ENCODE results near the gene SORBS1. TPM values are rescaled to one million over a fixed set of nuclear protein-coding genes. Genes with fewer than 3 reads are reported as not detected.
A peak's percentile ranks its signal among the peaks of the same experiment; 100 is the strongest.

Gene SORBS1
- total and polyA plus RNA-seq, 2 experiments from 2014 or later: 17.0 to 40.2 TPM

DNA sequence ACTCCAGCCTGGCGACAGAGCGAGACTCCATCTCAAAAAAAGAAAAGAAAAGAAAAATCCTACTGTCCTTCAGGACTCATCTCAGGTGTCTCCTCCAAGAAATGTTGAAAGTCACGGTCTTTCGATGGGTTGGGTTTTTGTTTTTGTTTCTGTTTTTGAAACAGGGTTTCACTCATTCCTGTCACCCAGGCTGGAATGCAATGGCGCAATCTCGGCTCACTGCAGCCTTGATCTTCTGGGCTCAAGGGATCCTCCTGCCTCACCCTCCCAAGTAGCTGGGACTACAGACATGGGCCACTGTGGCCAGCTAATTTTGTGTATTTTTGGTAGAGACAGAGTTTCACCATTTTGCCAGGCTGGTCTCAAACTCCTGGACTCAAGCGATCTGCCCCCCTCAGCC is 3.1 kb upstream of the SORBS1 start:
- no peaks in the 10 kb centered on the region for H4K20me1 ChIP-seq (ENCODE audit: insufficient read depth, poor library complexity, severe bottlenecking)
- H3K79me2 ChIP-seq: peaks cover 16% of the 10 kb centered on the region
- no peak overlapping the region for H3K27ac ChIP-seq
- H3K4me2 ChIP-seq: no peak overlapping the region
- H3K9me2 ChIP-seq (replicated peaks; ENCODE audit: insufficient read depth): no peaks in the 10 kb centered on the region
- WGBS (ENCODE audit: low lambda C conversion rate, missing lambda C conversion rate): 91% methylated on average over 7 of the region's 7 CpGs
- H3K36me3 ChIP-seq (replicated peaks; ENCODE audit: insufficient read depth, low read depth): no peaks in the 10 kb centered on the region
- H3K4me3 ChIP-seq: no peak overlapping the region
- TF ChIP-seq, protein P1, sequence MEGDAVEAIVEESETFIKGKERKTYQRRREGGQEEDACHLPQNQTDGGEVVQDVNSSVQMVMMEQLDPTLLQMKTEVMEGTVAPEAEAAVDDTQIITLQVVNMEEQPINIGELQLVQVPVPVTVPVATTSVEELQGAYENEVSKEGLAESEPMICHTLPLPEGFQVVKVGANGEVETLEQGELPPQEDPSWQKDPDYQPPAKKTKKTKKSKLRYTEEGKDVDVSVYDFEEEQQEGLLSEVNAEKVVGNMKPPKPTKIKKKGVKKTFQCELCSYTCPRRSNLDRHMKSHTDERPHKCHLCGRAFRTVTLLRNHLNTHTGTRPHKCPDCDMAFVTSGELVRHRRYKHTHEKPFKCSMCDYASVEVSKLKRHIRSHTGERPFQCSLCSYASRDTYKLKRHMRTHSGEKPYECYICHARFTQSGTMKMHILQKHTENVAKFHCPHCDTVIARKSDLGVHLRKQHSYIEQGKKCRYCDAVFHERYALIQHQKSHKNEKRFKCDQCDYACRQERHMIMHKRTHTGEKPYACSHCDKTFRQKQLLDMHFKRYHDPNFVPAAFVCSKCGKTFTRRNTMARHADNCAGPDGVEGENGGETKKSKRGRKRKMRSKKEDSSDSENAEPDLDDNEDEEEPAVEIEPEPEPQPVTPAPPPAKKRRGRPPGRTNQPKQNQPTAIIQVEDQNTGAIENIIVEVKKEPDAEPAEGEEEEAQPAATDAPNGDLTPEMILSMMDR (IDR thresholded peaks at IDR 0.05; ENCODE audit: poor library complexity): no peak
- no peak for TF ChIP-seq EZH2phosphoT487 (IDR thresholded peaks at IDR 0.05; ENCODE audit: low read depth, severe bottlenecking, unreplicated experiment)
- TF ChIP-seq EZH2 (IDR thresholded peaks at IDR 0.05; ENCODE audit: borderline replicate concordance): no peak
- no peak for DNase-seq (ENCODE audit: low spot score)
- no peaks in the 10 kb centered on the region for H3K27me3 ChIP-seq
- peaks cover 30% of the 10 kb centered on the region for H3K4me1 ChIP-seq (ENCODE audit: insufficient read depth)
- H3K9me3 ChIP-seq (ENCODE audit: low read depth): no peaks in the 10 kb centered on the region
- no peak overlapping the region for H2AFZ ChIP-seq

DNA sequence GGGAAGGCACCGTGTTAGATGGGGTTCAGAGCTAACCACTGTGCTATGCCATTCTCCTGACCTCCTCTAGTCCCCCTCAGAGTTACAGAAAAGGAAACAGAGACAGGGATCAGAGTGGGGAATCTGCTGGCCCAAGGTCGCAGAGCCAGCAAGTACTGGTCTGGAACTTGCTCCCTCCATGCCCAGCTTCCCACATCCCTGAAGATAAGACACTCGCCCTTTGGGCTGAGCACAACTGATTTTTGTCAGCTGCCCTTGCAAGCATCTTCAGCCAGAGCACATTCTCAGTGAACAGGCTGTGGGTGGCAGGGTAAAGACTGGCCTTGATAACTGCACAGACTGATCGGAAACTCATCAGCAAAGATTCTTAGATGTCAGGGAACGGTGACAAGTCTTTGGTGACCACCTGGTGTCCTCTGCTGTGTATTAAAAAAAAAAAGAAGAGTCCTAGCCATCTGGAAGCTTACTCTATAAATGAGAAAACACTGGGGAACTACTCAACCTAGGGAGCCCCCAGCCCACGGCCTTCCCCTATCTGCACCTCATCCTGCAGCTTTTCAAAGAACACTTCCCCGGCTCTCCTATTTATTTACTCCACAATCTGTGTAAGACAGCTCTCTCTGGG is 1.3 kb upstream of the SORBS1 start:
- Histone ChIP-seq H4K20me1 (ENCODE audit: insufficient read depth, poor library complexity, severe bottlenecking) (peaks cover 4% of the 10 kb centered on the region), H3K27ac (peak overlapping the region; percentile 72), H3K9me3 (ENCODE audit: low read depth) (no peaks in the 10 kb centered on the region), H2AFZ (no peak overlapping the region), H3K4me3 (no peak overlapping the region), H3K4me1 (ENCODE audit: insufficient read depth) (peaks cover 40% of the 10 kb centered on the region), H3K4me2 (peak overlapping the region; percentile 81), H3K36me3 (replicated peaks; ENCODE audit: insufficient read depth, low read depth) (no peaks in the 10 kb centered on the region), H3K27me3 (no peaks in the 10 kb centered on the region), H3K9me2 (replicated peaks; ENCODE audit: insufficient read depth) (no peaks in the 10 kb centered on the region), H3K79me2 (peaks cover 35% of the 10 kb centered on the region)
- DNase-seq (ENCODE audit: low spot score): peak; percentile 34
- WGBS (ENCODE audit: low lambda C conversion rate, missing lambda C conversion rate): 42% methylated on average over 7 of the region's 7 CpGs
- TF ChIP-seq, protein P1 (IDR thresholded peaks at IDR 0.05; ENCODE audit: poor library complexity): no peak
- TF ChIP-seq EZH2 (IDR thresholded peaks at IDR 0.05; ENCODE audit: borderline replicate concordance) (no peak), EZH2phosphoT487 (IDR thresholded peaks at IDR 0.05; ENCODE audit: low read depth, severe bottlenecking, unreplicated experiment) (no peak)

DNA sequence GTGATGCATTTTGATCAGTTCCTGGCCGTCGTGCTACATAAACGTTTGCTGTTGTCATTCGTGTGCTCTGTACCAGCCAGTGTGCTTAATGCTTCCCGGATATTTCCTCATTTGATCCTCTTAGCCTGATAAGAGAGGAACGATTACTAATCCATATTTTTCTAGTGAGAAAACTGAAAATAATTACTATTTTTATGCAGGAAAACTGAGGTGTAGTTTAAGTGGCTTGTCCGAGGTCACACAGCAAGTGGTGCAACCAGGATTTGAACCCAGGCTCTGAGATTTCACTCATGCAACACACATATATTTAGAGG is 650 bp upstream of the SORBS1 start:
- TF ChIP-seq EZH2 (IDR thresholded peaks at IDR 0.05; ENCODE audit: borderline replicate concordance) (no peak), EZH2phosphoT487 (IDR thresholded peaks at IDR 0.05; ENCODE audit: low read depth, severe bottlenecking, unreplicated experiment) (no peak)
- TF ChIP-seq, protein P1 (IDR thresholded peaks at IDR 0.05; ENCODE audit: poor library complexity): no peak
- no peaks in the 10 kb centered on the region for H3K27me3 ChIP-seq
- H3K4me1 ChIP-seq (ENCODE audit: insufficient read depth): peaks cover 40% of the 10 kb centered on the region
- H3K4me3 ChIP-seq: peak overlapping the region; percentile 28
- H3K79me2 ChIP-seq: peaks cover 41% of the 10 kb centered on the region
- H3K9me3 ChIP-seq (ENCODE audit: low read depth): no peaks in the 10 kb centered on the region
- 60% methylated on average over 7 of the region's 7 CpGs for WGBS (ENCODE audit: low lambda C conversion rate, missing lambda C conversion rate)
- H2AFZ ChIP-seq: peak overlapping the region; percentile 42
- peak overlapping the region; percentile 81 for H3K4me2 ChIP-seq
- no peak for DNase-seq (ENCODE audit: low spot score)
- no peaks in the 10 kb centered on the region for H3K9me2 ChIP-seq (replicated peaks; ENCODE audit: insufficient read depth)
- H3K27ac ChIP-seq: peak overlapping the region; percentile 72
- H3K36me3 ChIP-seq (replicated peaks; ENCODE audit: insufficient read depth, low read depth): no peaks in the 10 kb centered on the region
- peaks cover 4% of the 10 kb centered on the region for H4K20me1 ChIP-seq (ENCODE audit: insufficient read depth, poor library complexity, severe bottlenecking)

Measured in hepatocyte (in vitro differentiated cells).